WTC11 (cell line): Measurements from ENCODE around the gene ARHGAP26. TPM values are rescaled to one million over a fixed set of nuclear protein-coding genes. Genes with fewer than 3 reads are reported as not detected.

Source experiments
- ATAC-seq: fragments of 200-7000 bp; cut with Tn5 transposase; 2 replicates; pipeline ENCODE4 v1.10.0; 2021; ENCODE audit warnings: mild to moderate bottlenecking, moderate library complexity
- CTCF ChIA-PET: fragments of 300-600 bp; sonication (Branson Sonifier 250); formaldehyde crosslinking; loops from one replicate; lab custom pipeline; 2021; ENCODE audit warnings: antibody characterized with exemption; lab: Charles Lee
- POLR2A ChIA-PET: fragments of 350-600 bp; sonication (Branson Sonifier 250); formaldehyde crosslinking; loops from one replicate; lab custom pipeline; 2021; ENCODE audit warnings: antibody characterized with exemption; lab: Charles Lee
- DNase-seq: peaks from one replicate; pipeline ENCODE4 v3.0.0; 2021; ENCODE audit warnings: low spot score
- H3K27ac Mint-ChIP-seq: 2 replicates; pipeline ENCODE4 v1.8.0; 2021; ENCODE audit warnings: mixed read lengths
- H3K27me3 Mint-ChIP-seq: 2 replicates; pipeline ENCODE4 v1.8.0; 2021; ENCODE audit warnings: low read depth, mild to moderate bottlenecking, moderate library complexity, mixed read lengths
- H3K36me3 Mint-ChIP-seq: 2 replicates; pipeline ENCODE4 v1.8.0; 2021; ENCODE audit warnings: mixed read lengths
- H3K4me1 Mint-ChIP-seq: 2 replicates; pipeline ENCODE4 v1.8.0; 2022; ENCODE audit warnings: mixed read lengths
- H3K4me3 Mint-ChIP-seq: 2 replicates; pipeline ENCODE4 v1.8.0; 2021; ENCODE audit warnings: mild to moderate bottlenecking, moderate library complexity, mixed read lengths
- H3K9me3 Mint-ChIP-seq: 2 replicates; pipeline ENCODE4 v1.8.0; 2021; ENCODE audit warnings: mixed read lengths
- ATF6 ChIP-seq: sonication (generic); formaldehyde crosslinking; IDR thresholded peaks from 2 replicates; pipeline ENCODE4 v1.8.1; 2023; ENCODE audit warnings: mild to moderate bottlenecking, missing genetic modification reagents
- CDX4 ChIP-seq: fragments of 250-450 bp; sonication (Bioruptor Pico); IDR thresholded peaks from 2 replicates; pipeline ENCODE4 v1.9.0; 2021; ENCODE audit warnings: moderate library complexity, mild to moderate bottlenecking, inconsistent platforms, borderline replicate concordance
- FOXK1 ChIP-seq: sonication (generic); formaldehyde crosslinking; IDR thresholded peaks from 2 replicates; pipeline ENCODE4 v1.8.0; 2022; ENCODE audit warnings: mild to moderate bottlenecking, moderate library complexity, missing genetic modification reagents
- JUN ChIP-seq: sonication (generic); formaldehyde crosslinking; IDR thresholded peaks from 2 replicates; pipeline ENCODE4 v1.8.0; 2023; ENCODE audit warnings: mild to moderate bottlenecking, missing genetic modification reagents
- MAX ChIP-seq: sonication (generic); formaldehyde crosslinking; IDR thresholded peaks from 2 replicates; pipeline ENCODE4 v1.8.0; 2022; ENCODE audit warnings: mild to moderate bottlenecking, missing genetic modification reagents
- MXD4 ChIP-seq: fragments of 250-450 bp; sonication (Bioruptor Pico); IDR thresholded peaks from 2 replicates; pipeline ENCODE4 v1.8.0; 2021; ENCODE audit warnings: mild to moderate bottlenecking, moderate library complexity, borderline replicate concordance
- MYBL2 ChIP-seq: sonication (generic); formaldehyde crosslinking; IDR thresholded peaks from 2 replicates; pipeline ENCODE4 v1.8.1; 2023; ENCODE audit warnings: mild to moderate bottlenecking, moderate library complexity, missing genetic modification reagents
- NFE2L1 ChIP-seq: sonication (generic); formaldehyde crosslinking; IDR thresholded peaks from 2 replicates; pipeline ENCODE4 v1.8.1; 2023; ENCODE audit warnings: missing genetic modification reagents
- NR1H2 ChIP-seq: sonication (generic); formaldehyde crosslinking; IDR thresholded peaks from 2 replicates; pipeline ENCODE4 v1.9.0; 2021; ENCODE audit warnings: mild to moderate bottlenecking, moderate library complexity, missing genetic modification reagents
- RORB ChIP-seq: fragments of 250-450 bp; sonication (Bioruptor Pico); IDR thresholded peaks from 2 replicates; pipeline ENCODE4 v1.9.0; 2021; ENCODE audit warnings: mild to moderate bottlenecking
- TCF7 ChIP-seq: sonication (generic); formaldehyde crosslinking; IDR thresholded peaks from 2 replicates; pipeline ENCODE4 v1.8.0; 2022; ENCODE audit warnings: mild to moderate bottlenecking, low read depth, missing genetic modification reagents, moderate library complexity
- TEAD1 ChIP-seq: sonication (generic); formaldehyde crosslinking; IDR thresholded peaks from 2 replicates; pipeline ENCODE4 v1.8.0; 2022; ENCODE audit warnings: mild to moderate bottlenecking, missing genetic modification reagents
- ZNF138 ChIP-seq: sonication (generic); formaldehyde crosslinking; conservative IDR thresholded peaks from 2 replicates; pipeline ENCODE4 v1.8.1; 2022; ENCODE audit warnings: mild to moderate bottlenecking, moderate library complexity, missing genetic modification reagents
- ZNF396 ChIP-seq: fragments of 250-450 bp; sonication (Bioruptor Pico); IDR thresholded peaks from 2 replicates; pipeline ENCODE4 v1.8.0; 2021; ENCODE audit warnings: mild to moderate bottlenecking, moderate library complexity, borderline replicate concordance
- total RNA-seq: library from RNA; stranded (reverse); gene quantifications from 3 replicates; pipeline ENCODE4 v1.2.3, GENCODE V29; 2021
- TF ChIP-seq, protein P1 (sequence below): fragments of 250-450 bp; sonication (Bioruptor Pico); IDR thresholded peaks from 2 replicates; pipeline ENCODE4 v1.9.0; 2021; ENCODE audit warnings: mild to moderate bottlenecking, borderline replicate concordance
- TF ChIP-seq, protein P2 (sequence below): fragments of 250-450 bp; sonication (Bioruptor Pico); IDR thresholded peaks from 2 replicates; pipeline ENCODE4 v1.9.0; 2021; ENCODE audit warnings: mild to moderate bottlenecking
- TF ChIP-seq, protein P3 (sequence below): sonication (generic); formaldehyde crosslinking; IDR thresholded peaks from 2 replicates; pipeline ENCODE4 v1.8.1; 2022; ENCODE audit warnings: mild to moderate bottlenecking, moderate library complexity, missing genetic modification reagents
- TF ChIP-seq, protein P4 (sequence below): sonication (generic); formaldehyde crosslinking; IDR thresholded peaks from 2 replicates; pipeline ENCODE4 v1.8.1; 2023; ENCODE audit warnings: mild to moderate bottlenecking, missing genetic modification reagents, borderline replicate concordance
- TF ChIP-seq, protein P5 (sequence below): sonication (generic); formaldehyde crosslinking; IDR thresholded peaks from 2 replicates; pipeline ENCODE4 v1.8.0; 2023; ENCODE audit warnings: missing genetic modification reagents

Gene ARHGAP26
- total RNA-seq, 1 experiment from 2014 or later = 22.3 TPM

DNA sequence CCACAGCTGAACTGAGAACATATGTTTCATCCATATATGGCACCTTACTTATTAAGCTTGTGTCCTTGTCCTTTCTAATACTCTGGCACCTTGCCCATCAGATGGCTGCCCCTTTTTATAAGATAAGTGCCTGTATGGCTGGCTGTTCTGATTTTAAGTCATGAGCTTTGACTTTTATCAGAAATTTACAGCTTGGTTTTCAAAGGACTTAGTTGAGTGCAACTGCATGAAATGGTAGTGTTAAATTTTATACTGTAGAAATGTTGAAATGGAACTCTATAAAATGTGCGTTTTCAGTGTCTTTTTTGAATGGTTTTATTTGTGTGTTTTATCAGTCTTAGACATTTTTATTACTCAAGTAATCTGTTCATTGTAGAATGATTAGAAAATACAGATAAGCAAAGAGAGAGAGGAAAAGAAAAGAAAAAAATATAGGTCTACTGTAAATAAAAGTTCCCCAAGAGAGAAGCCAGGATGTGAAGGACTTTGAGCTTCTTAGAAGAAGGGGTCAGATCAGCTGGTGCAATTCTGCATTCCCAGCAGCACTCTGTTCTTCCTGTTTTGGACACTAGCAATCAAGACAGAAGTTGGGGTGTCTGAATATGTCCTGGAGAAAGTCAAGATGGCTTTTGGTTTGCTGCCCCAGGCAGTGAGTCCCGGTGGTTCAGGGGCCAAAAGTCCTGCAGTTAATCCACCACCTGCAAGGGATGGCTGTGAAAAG lies 38.9 kb downstream of the ARHGAP26 start (continued):
- TF ChIP-seq, protein P1, sequence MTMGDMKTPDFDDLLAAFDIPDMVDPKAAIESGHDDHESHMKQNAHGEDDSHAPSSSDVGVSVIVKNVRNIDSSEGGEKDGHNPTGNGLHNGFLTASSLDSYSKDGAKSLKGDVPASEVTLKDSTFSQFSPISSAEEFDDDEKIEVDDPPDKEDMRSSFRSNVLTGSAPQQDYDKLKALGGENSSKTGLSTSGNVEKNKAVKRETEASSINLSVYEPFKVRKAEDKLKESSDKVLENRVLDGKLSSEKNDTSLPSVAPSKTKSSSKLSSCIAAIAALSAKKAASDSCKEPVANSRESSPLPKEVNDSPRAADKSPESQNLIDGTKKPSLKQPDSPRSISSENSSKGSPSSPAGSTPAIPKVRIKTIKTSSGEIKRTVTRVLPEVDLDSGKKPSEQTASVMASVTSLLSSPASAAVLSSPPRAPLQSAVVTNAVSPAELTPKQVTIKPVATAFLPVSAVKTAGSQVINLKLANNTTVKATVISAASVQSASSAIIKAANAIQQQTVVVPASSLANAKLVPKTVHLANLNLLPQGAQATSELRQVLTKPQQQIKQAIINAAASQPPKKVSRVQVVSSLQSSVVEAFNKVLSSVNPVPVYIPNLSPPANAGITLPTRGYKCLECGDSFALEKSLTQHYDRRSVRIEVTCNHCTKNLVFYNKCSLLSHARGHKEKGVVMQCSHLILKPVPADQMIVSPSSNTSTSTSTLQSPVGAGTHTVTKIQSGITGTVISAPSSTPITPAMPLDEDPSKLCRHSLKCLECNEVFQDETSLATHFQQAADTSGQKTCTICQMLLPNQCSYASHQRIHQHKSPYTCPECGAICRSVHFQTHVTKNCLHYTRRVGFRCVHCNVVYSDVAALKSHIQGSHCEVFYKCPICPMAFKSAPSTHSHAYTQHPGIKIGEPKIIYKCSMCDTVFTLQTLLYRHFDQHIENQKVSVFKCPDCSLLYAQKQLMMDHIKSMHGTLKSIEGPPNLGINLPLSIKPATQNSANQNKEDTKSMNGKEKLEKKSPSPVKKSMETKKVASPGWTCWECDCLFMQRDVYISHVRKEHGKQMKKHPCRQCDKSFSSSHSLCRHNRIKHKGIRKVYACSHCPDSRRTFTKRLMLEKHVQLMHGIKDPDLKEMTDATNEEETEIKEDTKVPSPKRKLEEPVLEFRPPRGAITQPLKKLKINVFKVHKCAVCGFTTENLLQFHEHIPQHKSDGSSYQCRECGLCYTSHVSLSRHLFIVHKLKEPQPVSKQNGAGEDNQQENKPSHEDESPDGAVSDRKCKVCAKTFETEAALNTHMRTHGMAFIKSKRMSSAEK (CRISPR knock-in tag) = no peak
- no peak for TF ChIP-seq JUN
- no peak for TF ChIP-seq TEAD1 (CRISPR knock-in tag)
- TF ChIP-seq, all 79 proteins: peak for 0

- Mint-ChIP-seq H3K4me1 (peaks cover 31% of the 10 kb centered on the region), H3K27me3 (no peaks in the 10 kb centered on the region), H3K36me3 (no peaks in the 10 kb centered on the region; the same call in 1 of the 2 replicates), H3K27ac (no peak overlapping the region), H3K9me3 (no peaks in the 10 kb centered on the region), H3K4me3 (no peak overlapping the region)
- ATAC-seq (no peak), DNase-seq (no peak)
- ChIA-PET POLR2A (no interaction called here), CTCF (interaction anchor here (2.5 kb wide), 1 partner anchor 57 kb away, joined by 9 read pairs; no protein-coding TSS in a partner anchor)
- TF ChIP-seq NR1H2 (CRISPR knock-in tag) = no peak
- TF ChIP-seq, protein P2, sequence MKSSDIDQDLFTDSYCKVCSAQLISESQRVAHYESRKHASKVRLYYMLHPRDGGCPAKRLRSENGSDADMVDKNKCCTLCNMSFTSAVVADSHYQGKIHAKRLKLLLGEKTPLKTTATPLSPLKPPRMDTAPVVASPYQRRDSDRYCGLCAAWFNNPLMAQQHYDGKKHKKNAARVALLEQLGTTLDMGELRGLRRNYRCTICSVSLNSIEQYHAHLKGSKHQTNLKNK (CRISPR knock-in tag) = no peak
- no peak for TF ChIP-seq RORB
- no peak for TF ChIP-seq FOXK1 (CRISPR knock-in tag)
- no peak for TF ChIP-seq TCF7 (CRISPR knock-in tag)
- TF ChIP-seq, protein P3, sequence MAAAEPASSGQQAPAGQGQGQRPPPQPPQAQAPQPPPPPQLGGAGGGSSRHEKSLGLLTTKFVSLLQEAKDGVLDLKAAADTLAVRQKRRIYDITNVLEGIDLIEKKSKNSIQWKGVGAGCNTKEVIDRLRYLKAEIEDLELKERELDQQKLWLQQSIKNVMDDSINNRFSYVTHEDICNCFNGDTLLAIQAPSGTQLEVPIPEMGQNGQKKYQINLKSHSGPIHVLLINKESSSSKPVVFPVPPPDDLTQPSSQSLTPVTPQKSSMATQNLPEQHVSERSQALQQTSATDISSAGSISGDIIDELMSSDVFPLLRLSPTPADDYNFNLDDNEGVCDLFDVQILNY (CRISPR knock-in tag) = no peak
- TF ChIP-seq, protein P4, sequence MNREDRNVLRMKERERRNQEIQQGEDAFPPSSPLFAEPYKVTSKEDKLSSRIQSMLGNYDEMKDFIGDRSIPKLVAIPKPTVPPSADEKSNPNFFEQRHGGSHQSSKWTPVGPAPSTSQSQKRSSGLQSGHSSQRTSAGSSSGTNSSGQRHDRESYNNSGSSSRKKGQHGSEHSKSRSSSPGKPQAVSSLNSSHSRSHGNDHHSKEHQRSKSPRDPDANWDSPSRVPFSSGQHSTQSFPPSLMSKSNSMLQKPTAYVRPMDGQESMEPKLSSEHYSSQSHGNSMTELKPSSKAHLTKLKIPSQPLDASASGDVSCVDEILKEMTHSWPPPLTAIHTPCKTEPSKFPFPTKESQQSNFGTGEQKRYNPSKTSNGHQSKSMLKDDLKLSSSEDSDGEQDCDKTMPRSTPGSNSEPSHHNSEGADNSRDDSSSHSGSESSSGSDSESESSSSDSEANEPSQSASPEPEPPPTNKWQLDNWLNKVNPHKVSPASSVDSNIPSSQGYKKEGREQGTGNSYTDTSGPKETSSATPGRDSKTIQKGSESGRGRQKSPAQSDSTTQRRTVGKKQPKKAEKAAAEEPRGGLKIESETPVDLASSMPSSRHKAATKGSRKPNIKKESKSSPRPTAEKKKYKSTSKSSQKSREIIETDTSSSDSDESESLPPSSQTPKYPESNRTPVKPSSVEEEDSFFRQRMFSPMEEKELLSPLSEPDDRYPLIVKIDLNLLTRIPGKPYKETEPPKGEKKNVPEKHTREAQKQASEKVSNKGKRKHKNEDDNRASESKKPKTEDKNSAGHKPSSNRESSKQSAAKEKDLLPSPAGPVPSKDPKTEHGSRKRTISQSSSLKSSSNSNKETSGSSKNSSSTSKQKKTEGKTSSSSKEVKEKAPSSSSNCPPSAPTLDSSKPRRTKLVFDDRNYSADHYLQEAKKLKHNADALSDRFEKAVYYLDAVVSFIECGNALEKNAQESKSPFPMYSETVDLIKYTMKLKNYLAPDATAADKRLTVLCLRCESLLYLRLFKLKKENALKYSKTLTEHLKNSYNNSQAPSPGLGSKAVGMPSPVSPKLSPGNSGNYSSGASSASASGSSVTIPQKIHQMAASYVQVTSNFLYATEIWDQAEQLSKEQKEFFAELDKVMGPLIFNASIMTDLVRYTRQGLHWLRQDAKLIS (CRISPR knock-in tag) = no peak
- TF ChIP-seq ZNF396 = no peak
- TF ChIP-seq MXD4 = no peak
- TF ChIP-seq, protein P5, sequence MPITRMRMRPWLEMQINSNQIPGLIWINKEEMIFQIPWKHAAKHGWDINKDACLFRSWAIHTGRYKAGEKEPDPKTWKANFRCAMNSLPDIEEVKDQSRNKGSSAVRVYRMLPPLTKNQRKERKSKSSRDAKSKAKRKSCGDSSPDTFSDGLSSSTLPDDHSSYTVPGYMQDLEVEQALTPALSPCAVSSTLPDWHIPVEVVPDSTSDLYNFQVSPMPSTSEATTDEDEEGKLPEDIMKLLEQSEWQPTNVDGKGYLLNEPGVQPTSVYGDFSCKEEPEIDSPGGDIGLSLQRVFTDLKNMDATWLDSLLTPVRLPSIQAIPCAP (CRISPR knock-in tag) = no peak
- TF ChIP-seq CDX4 (CRISPR knock-in tag) = no peak
- TF ChIP-seq MYBL2 (CRISPR knock-in tag) = no peak
- TF ChIP-seq NFE2L1 (CRISPR knock-in tag) = no peak
- TF ChIP-seq ZNF138 (CRISPR knock-in tag) = no peak
- TF ChIP-seq MAX (CRISPR knock-in tag) = no peak
- TF ChIP-seq ATF6 (CRISPR knock-in tag) = no peak
Observed at GRCh38 chr5:142810081-142810480, 39.9 kb downstream of the ARHGAP26 start.
